Transverse colon (tissue), 4 donors: ENCODE measurements around the gene C2CD3.

ENCODE experiments used
- EP300 ChIP-seq: sonication (generic); formaldehyde crosslinking; IDR thresholded peaks from one replicate; pipeline ENCODE4 v1.6.1; 2017; ENCODE audit warnings: antibody characterized with exemption, low read depth
- POLR2A ChIP-seq: fragments of 450-650 bp; IDR thresholded peaks from one replicate; pipeline ENCODE4 v1.6.1; 2016; ENCODE audit warnings: antibody characterized with exemption, mild to moderate bottlenecking, moderate library complexity
- POLR2AphosphoS5 ChIP-seq, 3 donors: sonication (generic); formaldehyde crosslinking; IDR thresholded peaks; one replicate each; pipeline ENCODE4 v1.6.1; 2016; ENCODE audit warnings: antibody characterized with exemption in 3 of 3
- TF ChIP-seq, protein P1 (sequence below), 5 experiments: fragments of 200-600 bp in 3 of 5; fragments of 450-650 bp in 2 of 5; sonication (generic) in 3 of 5; IDR thresholded peaks; 1 replicate in 2 of 5; 2 replicates in 3 of 5; pipeline ENCODE4 v1.5.1; 2016 to 2017; ENCODE audit warnings: antibody characterized with exemption in 5 of 5, inconsistent platforms in 3 of 5, mild to moderate bottlenecking in 2 of 5, moderate library complexity in 1 of 5

DNA sequence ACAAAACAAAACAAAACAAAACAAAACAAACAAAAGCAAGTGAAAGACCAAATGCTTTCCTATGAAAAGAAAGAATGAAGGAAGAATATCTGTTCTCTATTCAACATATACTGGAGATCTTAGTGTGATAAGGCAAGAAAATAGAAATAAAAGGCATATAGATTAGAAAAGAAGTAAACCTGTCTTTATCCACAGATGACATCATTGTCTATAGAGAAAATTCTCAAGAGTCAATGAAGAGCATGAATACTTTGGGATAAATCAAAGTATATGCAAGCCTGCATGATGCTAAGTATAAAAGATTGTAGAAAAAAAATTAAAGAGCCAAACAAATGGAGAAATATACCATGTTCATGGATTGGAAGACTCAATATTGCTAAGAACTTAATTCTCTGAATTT is 17.6 kb downstream of the C2CD3 start:
- no peak for TF ChIP-seq POLR2A
- TF ChIP-seq, protein P1, sequence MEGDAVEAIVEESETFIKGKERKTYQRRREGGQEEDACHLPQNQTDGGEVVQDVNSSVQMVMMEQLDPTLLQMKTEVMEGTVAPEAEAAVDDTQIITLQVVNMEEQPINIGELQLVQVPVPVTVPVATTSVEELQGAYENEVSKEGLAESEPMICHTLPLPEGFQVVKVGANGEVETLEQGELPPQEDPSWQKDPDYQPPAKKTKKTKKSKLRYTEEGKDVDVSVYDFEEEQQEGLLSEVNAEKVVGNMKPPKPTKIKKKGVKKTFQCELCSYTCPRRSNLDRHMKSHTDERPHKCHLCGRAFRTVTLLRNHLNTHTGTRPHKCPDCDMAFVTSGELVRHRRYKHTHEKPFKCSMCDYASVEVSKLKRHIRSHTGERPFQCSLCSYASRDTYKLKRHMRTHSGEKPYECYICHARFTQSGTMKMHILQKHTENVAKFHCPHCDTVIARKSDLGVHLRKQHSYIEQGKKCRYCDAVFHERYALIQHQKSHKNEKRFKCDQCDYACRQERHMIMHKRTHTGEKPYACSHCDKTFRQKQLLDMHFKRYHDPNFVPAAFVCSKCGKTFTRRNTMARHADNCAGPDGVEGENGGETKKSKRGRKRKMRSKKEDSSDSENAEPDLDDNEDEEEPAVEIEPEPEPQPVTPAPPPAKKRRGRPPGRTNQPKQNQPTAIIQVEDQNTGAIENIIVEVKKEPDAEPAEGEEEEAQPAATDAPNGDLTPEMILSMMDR (IDR thresholded peaks at IDR 0.05): no peak
- TF ChIP-seq EP300: no peak
- TF ChIP-seq POLR2AphosphoS5 (IDR thresholded peaks at IDR 0.05): no peak
